Measurements from ENCODE around the gene ZNF536. TPM values are rescaled to one million over a fixed set of nuclear protein-coding genes. Genes with fewer than 3 reads are reported as not detected.

The ZNF536 gene
- total and polyA plus RNA-seq, 2 of the 13 experiments (the other 11 are each of a cell fraction or from before 2014, with no cell fraction given) = not detected

DNA sequence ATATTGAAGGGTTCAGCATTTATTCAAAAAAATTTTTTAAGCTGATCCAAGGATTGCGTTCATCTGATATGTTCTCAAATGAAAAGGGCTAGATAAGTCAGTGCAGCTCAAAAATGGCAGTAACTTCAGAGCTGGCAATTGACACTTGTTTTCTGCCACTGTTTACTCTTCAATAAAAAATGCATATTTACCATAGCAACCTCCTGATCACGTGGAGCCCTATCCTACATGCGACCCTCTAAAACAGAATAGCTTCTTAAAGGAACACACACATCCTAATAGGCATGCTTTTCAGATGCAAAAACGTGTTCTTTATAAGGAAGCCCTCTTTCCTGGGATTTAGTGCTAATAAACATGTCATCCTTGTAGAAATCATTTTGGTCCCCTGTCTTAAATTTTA, 150.2 kb downstream of the ZNF536 start (continued):
- TF ChIP-seq, protein P1, sequence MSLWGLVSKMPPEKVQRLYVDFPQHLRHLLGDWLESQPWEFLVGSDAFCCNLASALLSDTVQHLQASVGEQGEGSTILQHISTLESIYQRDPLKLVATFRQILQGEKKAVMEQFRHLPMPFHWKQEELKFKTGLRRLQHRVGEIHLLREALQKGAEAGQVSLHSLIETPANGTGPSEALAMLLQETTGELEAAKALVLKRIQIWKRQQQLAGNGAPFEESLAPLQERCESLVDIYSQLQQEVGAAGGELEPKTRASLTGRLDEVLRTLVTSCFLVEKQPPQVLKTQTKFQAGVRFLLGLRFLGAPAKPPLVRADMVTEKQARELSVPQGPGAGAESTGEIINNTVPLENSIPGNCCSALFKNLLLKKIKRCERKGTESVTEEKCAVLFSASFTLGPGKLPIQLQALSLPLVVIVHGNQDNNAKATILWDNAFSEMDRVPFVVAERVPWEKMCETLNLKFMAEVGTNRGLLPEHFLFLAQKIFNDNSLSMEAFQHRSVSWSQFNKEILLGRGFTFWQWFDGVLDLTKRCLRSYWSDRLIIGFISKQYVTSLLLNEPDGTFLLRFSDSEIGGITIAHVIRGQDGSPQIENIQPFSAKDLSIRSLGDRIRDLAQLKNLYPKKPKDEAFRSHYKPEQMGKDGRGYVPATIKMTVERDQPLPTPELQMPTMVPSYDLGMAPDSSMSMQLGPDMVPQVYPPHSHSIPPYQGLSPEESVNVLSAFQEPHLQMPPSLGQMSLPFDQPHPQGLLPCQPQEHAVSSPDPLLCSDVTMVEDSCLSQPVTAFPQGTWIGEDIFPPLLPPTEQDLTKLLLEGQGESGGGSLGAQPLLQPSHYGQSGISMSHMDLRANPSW (CRISPR knock-in tag; IDR thresholded peaks at IDR 0.05; ENCODE audit: borderline replicate concordance) = no peak
- no peak for TF ChIP-seq TEAD2 (CRISPR knock-in tag; IDR thresholded peaks at IDR 0.05)

DNA sequence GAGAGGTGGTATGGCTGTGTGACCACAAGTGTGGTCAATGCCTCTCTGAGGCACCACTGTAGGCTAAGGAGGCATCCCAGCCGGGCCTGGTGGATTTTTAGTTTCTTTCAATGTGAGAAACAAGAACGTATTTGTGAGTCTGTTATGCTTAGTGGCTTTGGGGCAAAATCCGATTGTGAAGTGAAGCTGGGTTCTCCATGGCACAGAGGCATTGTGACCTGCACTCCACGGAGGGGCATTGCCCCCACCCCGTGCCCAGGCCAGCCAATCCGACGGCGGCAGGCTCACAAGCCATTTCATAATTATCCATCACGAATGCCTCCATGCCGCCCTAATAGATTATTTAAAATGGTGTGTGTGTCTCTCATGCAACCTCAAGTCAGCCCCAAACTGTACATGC, 151.6 kb downstream of the ZNF536 start:
- ChIA-PET POLR2A (no interaction called here), CTCF (ENCODE audit: low intra/inter-chr PET ratio, low total read pairs) (no interaction called here)
- H2AFZ ChIP-seq (ENCODE audit: low read length) = no peak overlapping the region
- H3K4me3 ChIP-seq (replicated peaks in 1 of 3; ENCODE audit: insufficient read depth in 1 of 3, low read depth in 2 of 3, low read length in 3 of 3) = no peak overlapping the region
- intact Hi-C loops (cut with micrococcal nuclease; ENCODE audit: unreplicated experiment) (no loop called here), in situ Hi-C loops (cut with HindIII; ENCODE audit: extremely low pct_ligation_motif_present, low pct_unique_long_range_greater_than_20kb) (no loop called here)
- H3K9me3 ChIP-seq (ENCODE audit: low read length) = no peaks in the 10 kb centered on the region
- 10% methylated on average over 5 of the region's 10 CpGs for WGBS (ENCODE audit: low lambda C conversion rate)
- H3K36me3 ChIP-seq (replicated peaks in 1 of 2; ENCODE audit: control insufficient read depth in 1 of 2, insufficient read depth in 2 of 2, low read length in 2 of 2) = no peaks in the 10 kb centered on the region
- DNase-seq (ENCODE audit: low spot score) = no peak
- BruUV-seq (replicated peaks) = no TSS peak
- H3K27ac ChIP-seq (ENCODE audit: extremely low read length, insufficient read depth, low read length) = no peak overlapping the region
- no peaks in the 10 kb centered on the region for H4K20me1 ChIP-seq (ENCODE audit: insufficient read depth, low read length)
- peaks cover 0 to 3% of the 10 kb centered on the region in 2 experiments; a peak in 3 of 5 replicates for H3K27me3 ChIP-seq (ENCODE audit: control insufficient read depth in 1 of 2, insufficient read depth in 2 of 2, low read length in 2 of 2)
- no peak overlapping the region for H3K4me2 ChIP-seq (ENCODE audit: low read depth, low read length)
- no peak for FAIRE-seq
- no peak for TF ChIP-seq ZNF615 (CRISPR knock-in tag; IDR thresholded peaks at IDR 0.05; ENCODE audit: borderline replicate concordance)
- TF ChIP-seq, protein P2, sequence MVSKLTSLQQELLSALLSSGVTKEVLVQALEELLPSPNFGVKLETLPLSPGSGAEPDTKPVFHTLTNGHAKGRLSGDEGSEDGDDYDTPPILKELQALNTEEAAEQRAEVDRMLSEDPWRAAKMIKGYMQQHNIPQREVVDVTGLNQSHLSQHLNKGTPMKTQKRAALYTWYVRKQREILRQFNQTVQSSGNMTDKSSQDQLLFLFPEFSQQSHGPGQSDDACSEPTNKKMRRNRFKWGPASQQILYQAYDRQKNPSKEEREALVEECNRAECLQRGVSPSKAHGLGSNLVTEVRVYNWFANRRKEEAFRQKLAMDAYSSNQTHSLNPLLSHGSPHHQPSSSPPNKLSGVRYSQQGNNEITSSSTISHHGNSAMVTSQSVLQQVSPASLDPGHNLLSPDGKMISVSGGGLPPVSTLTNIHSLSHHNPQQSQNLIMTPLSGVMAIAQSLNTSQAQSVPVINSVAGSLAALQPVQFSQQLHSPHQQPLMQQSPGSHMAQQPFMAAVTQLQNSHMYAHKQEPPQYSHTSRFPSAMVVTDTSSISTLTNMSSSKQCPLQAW (CRISPR knock-in tag; IDR thresholded peaks at IDR 0.05) = no peak
- no peaks in the 10 kb centered on the region for H3K4me1 ChIP-seq (ENCODE audit: insufficient read depth, low read length)
- no peaks in the 10 kb centered on the region for H3K79me2 ChIP-seq (ENCODE audit: insufficient read depth, low read length)
- H3K9ac ChIP-seq (ENCODE audit: insufficient read depth, low read depth, low read length) = no peak overlapping the region
- ATAC-seq = no peak
